GM12878 (cell line): ENCODE data around the gene PIGU. TPM values are rescaled to one million over a fixed set of nuclear protein-coding genes. Genes with fewer than 3 reads are reported as not detected.
A peak's percentile ranks its signal among the peaks of the same experiment; 100 is the strongest.

Experiments used
- ATAC-seq: fragments of 200-7000 bp; cut with Tn5 transposase; 3 replicates; pipeline ENCODE4 v1.9.1; 2020; ENCODE audit warnings: mild to moderate bottlenecking, moderate library complexity
- BruUV-seq: library from RNA; stranded (reverse); fragments of 400-500 nt; replicated peaks from 2 replicates; lab custom pipeline; 2021; lab: Mats Ljungman, UMichigan
- CTCF ChIA-PET: fragments of 300-600 bp; sonication (Branson Sonifier 250); formaldehyde crosslinking; extraction: SDS; loops from one replicate; lab custom pipeline; 2021; ENCODE audit warnings: inconsistent platforms; lab: Yijun Ruan, JAX
- POLR2A ChIA-PET: fragments of 350-600 bp; formaldehyde crosslinking; extraction: SDS; loops from one replicate; lab custom pipeline; 2021; ENCODE audit warnings: inconsistent platforms; lab: Charles Lee
- RAD21 ChIA-PET: fragments of 300-600 bp; sonication (Branson Sonifier 250); formaldehyde crosslinking; loops from one replicate; lab custom pipeline; 2023; ENCODE audit warnings: antibody characterized with exemption; ENCODE audit not compliant: unreplicated experiment; lab: Charles Lee
- SMC1A ChIA-PET: fragments of 300-600 bp; sonication (Branson Sonifier 250); formaldehyde crosslinking; loops from one replicate; lab custom pipeline; 2023; ENCODE audit not compliant: unreplicated experiment, uncharacterized antibody; lab: Charles Lee
- DNase-seq: peaks from one replicate; pipeline ENCODE4 v3.0.0-alpha.2; 2011; ENCODE audit warnings: low read depth, low spot score
- FAIRE-seq: peaks from 3 replicates; lab custom pipeline; 2011; peaks lifted over from hg19 to GRCh38; lab: Jason Lieb, UNC
- H2AFZ ChIP-seq: 2 replicates; pipeline ENCODE4 v1.6.0; 2011; ENCODE audit warnings: low read depth, low read length, control low read depth; ENCODE audit not compliant: control insufficient read depth
- H3K27ac ChIP-seq: 2 replicates; pipeline ENCODE4 v1.5.1; 2011; ENCODE audit warnings: control low read depth; ENCODE audit not compliant: control insufficient read depth, insufficient read depth
- H3K27me3 ChIP-seq, 2 experiments: replicated peaks in 1 of 2; 2 replicates each; pipeline versions ENCODE4 v1.6.0 to v1.6.1; 2011; ENCODE audit warnings: low read length in 1 of 2; ENCODE audit not compliant: control insufficient read depth in 2 of 2, insufficient read depth in 2 of 2
- H3K36me3 ChIP-seq, 2 experiments: 2 replicates each; pipeline ENCODE4 v1.5.1; 2011; ENCODE audit warnings: low read length in 1 of 2; ENCODE audit not compliant: control insufficient read depth in 2 of 2, insufficient read depth in 2 of 2
- H3K4me1 ChIP-seq: 2 replicates; pipeline ENCODE4 v1.6.1; 2011; ENCODE audit warnings: mild to moderate bottlenecking, low read length, moderate library complexity, mixed read lengths; ENCODE audit not compliant: control insufficient read depth, insufficient read depth
- H3K4me2 ChIP-seq: 2 replicates; pipeline ENCODE4 v1.6.0; 2011; ENCODE audit warnings: control low read depth; ENCODE audit not compliant: control insufficient read depth, insufficient read depth
- H3K4me3 ChIP-seq: fragments of 200-600 bp; sonication (generic); 2 replicates; pipeline ENCODE4 v1.5.1; 2016
- H3K79me2 ChIP-seq: 2 replicates; pipeline ENCODE4 v1.6.0; 2011; ENCODE audit warnings: low read length; ENCODE audit not compliant: control insufficient read depth, insufficient read depth
- H3K9ac ChIP-seq: 2 replicates; pipeline ENCODE4 v1.8.0; 2011; ENCODE audit warnings: low read length, control low read depth, mixed read lengths; ENCODE audit not compliant: control insufficient read depth, insufficient read depth
- H3K9me3 ChIP-seq: replicated peaks from 3 replicates; pipeline ENCODE4 v1.5.1; 2011; ENCODE audit warnings: mild to moderate bottlenecking, low read length; ENCODE audit not compliant: control insufficient read depth, insufficient read depth
- H4K20me1 ChIP-seq: 2 replicates; pipeline ENCODE4 v1.6.0; 2011; ENCODE audit not compliant: control insufficient read depth, insufficient read depth
- KLF5 ChIP-seq: fragments of 450-650 bp; IDR thresholded peaks from 2 replicates; pipeline ENCODE4 v1.6.1; 2014; ENCODE audit warnings: mild to moderate bottlenecking; ENCODE audit not compliant: partially characterized antibody
- NR2C2 ChIP-seq: IDR thresholded peaks from 2 replicates; pipeline ENCODE4 v1.6.1; 2011; ENCODE audit warnings: borderline replicate concordance, low read depth; ENCODE audit not compliant: control insufficient read depth, insufficient read length
- RAD21 ChIP-seq: IDR thresholded peaks from 2 replicates; pipeline ENCODE4 v1.6.1; 2011; ENCODE audit warnings: mild to moderate bottlenecking, low read depth, low read length, moderate library complexity; ENCODE audit not compliant: insufficient read depth
- RFX5 ChIP-seq: IDR thresholded peaks from 2 replicates; pipeline ENCODE4 v1.6.1; 2011; ENCODE audit warnings: low read depth, low read length, improper control_type of control experiment
- SMC3 ChIP-seq: IDR thresholded peaks from 2 replicates; pipeline ENCODE4 v1.6.1; 2011; ENCODE audit warnings: low read length, improper control_type of control experiment, borderline replicate concordance
- ZNF207 ChIP-seq: fragments of 450-650 bp; IDR thresholded peaks from 2 replicates; pipeline ENCODE4 v1.6.1; 2014; ENCODE audit warnings: antibody characterized with exemption, mild to moderate bottlenecking, borderline replicate concordance
- WGBS: methylation state at CpG from one replicate; pipeline ENCODE4 v1.1.6; 2016; ENCODE audit warnings: low lambda C conversion rate; ENCODE audit not compliant: insufficient replicate concordance, insufficient coverage; ENCODE audit errors: missing lambda C conversion rate; 5-methylcytosine and 5-hydroxymethylcytosine counted together
- in situ Hi-C: fragments of 300-500 bp; cut with MboI; formaldehyde crosslinking; loops from 9 replicates; pipeline ENCODE4 v1.14.3; 2018; ENCODE audit warnings: mixed read lengths
- intact Hi-C: fragments of 100-400 bp; cut with micrococcal nuclease; formaldehyde crosslinking; loops from one replicate; pipeline ENCODE4 v1.14.2; 2022; ENCODE audit not compliant: unreplicated experiment
- polyA plus RNA-seq, 11 experiments: library from polyadenylated mRNA; depleted of rRNA in 4 of 11; unstranded in 6 of 11; stranded (reverse) in 5 of 11; fragments of >200 nt; fragmentation: Nextera tagmentation in 4 of 11; fragmentation: Illumina TruSeq in 1 of 11; extraction: Ambion mirVana in 4 of 11; extraction: Trizol in 1 of 11; gene quantifications; 1 replicate in 1 of 11; 2 replicates in 10 of 11; pipeline versions ENCODE4 v1.2.1 to v1.2.3, GENCODE V29; 2011 to 2016; ENCODE audit warnings: inconsistent platforms in 2 of 11, missing spikeins in 2 of 11, low read depth in 1 of 11
- total RNA-seq, 4 experiments: library from RNA; depleted of rRNA in 3 of 4; stranded (reverse); fragments of >200 nt in 3 of 4; fragmentation: Illumina TruSeq in 1 of 4; extraction: Trizol in 1 of 4; gene quantifications; 2 replicates each; pipeline versions ENCODE4 v1.2.1 to v1.2.3, GENCODE V29; 2013 to 2021
- TF ChIP-seq, protein P1 (sequence below), 3 experiments: IDR thresholded peaks in 2 of 3; conservative IDR thresholded peaks in 1 of 3; 2 replicates each; pipeline ENCODE4 v1.5.1; 2011; ENCODE audit warnings: low read depth in 3 of 3, low read length in 3 of 3, mild to moderate bottlenecking in 3 of 3, control low read depth in 2 of 3, moderate library complexity in 2 of 3, inconsistent platforms in 1 of 3, mixed read lengths in 1 of 3; ENCODE audit not compliant: control insufficient read depth in 2 of 3, insufficient read depth in 1 of 3; ENCODE audit errors: extremely low read depth in 1 of 3
- TF ChIP-seq, protein P2 (sequence below): fragments of 450-650 bp; IDR thresholded peaks from 2 replicates; pipeline ENCODE4 v1.6.1; 2017; ENCODE audit warnings: antibody characterized with exemption, mild to moderate bottlenecking, moderate library complexity

PIGU gene
- total and polyA plus RNA-seq, 10 of the 15 experiments (the other 5 are each of a cell fraction or from before 2014, with no cell fraction given): 4.1 to 88.2 (median 25.0) TPM

DNA sequence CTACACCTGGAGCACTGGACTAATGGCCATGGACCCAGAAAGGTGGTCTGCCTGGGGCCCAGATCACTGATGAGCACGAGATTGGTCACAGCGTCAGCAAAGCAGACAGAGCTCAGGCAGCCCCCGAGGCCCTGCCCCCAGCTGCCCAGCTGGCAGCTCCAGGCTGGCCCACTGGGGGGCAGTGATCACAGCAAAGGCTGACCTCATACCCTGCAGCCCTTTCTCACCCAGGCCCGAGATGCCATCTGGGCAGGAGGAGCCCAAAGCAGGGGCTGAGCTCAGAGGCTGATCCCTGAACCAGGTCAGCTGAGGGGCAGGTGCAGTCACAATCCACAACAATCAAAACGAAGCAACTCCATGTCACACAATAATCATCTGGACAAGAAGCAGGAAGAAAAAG is 114.3 kb downstream of the PIGU start:
- RAD21 ChIA-PET: interaction anchor here (0.6 to 2.4 kb wide), 4 partner anchors 81 to 250 kb away, joined by 3 to 12 read pairs (median 8); no protein-coding TSS in a partner anchor
- Histone ChIP-seq H3K4me1 (no peaks in the 10 kb centered on the region), H3K4me3 (no peak overlapping the region), H3K36me3 (peaks cover 0 to 2% of the 10 kb centered on the region in 2 experiments; a peak in 2 of 4 replicates), H3K9ac (no peak overlapping the region), H3K27ac (no peak overlapping the region), H2AFZ (no peak overlapping the region), H3K79me2 (no peaks in the 10 kb centered on the region), H4K20me1 (no peaks in the 10 kb centered on the region), H3K27me3 (no peaks in the 10 kb centered on the region), H3K4me2 (no peak overlapping the region), H3K9me3 (no peaks in the 10 kb centered on the region)
- BruUV-seq: no TSS peak
- peak; percentile 28; the same call in 1 of the 2 replicates for TF ChIP-seq RAD21
- no peak for TF ChIP-seq NR2C2
- TF ChIP-seq, protein P1, sequence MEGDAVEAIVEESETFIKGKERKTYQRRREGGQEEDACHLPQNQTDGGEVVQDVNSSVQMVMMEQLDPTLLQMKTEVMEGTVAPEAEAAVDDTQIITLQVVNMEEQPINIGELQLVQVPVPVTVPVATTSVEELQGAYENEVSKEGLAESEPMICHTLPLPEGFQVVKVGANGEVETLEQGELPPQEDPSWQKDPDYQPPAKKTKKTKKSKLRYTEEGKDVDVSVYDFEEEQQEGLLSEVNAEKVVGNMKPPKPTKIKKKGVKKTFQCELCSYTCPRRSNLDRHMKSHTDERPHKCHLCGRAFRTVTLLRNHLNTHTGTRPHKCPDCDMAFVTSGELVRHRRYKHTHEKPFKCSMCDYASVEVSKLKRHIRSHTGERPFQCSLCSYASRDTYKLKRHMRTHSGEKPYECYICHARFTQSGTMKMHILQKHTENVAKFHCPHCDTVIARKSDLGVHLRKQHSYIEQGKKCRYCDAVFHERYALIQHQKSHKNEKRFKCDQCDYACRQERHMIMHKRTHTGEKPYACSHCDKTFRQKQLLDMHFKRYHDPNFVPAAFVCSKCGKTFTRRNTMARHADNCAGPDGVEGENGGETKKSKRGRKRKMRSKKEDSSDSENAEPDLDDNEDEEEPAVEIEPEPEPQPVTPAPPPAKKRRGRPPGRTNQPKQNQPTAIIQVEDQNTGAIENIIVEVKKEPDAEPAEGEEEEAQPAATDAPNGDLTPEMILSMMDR (IDR thresholded peaks at IDR 0.05 in 2 of 3, conservative IDR thresholded peaks at IDR 0.05 in 1 of 3; ENCODE audit: control insufficient read depth in 2 of 3, extremely low read depth in 1 of 3, insufficient read depth in 1 of 3, low read depth in 3 of 3, low read length in 3 of 3): peak; percentile 16 to 51 (median 36); a peak in 5 of 6 replicates
- peak; percentile 30; the same call in 1 of the 2 replicates for TF ChIP-seq SMC3
- TF ChIP-seq, protein P2, sequence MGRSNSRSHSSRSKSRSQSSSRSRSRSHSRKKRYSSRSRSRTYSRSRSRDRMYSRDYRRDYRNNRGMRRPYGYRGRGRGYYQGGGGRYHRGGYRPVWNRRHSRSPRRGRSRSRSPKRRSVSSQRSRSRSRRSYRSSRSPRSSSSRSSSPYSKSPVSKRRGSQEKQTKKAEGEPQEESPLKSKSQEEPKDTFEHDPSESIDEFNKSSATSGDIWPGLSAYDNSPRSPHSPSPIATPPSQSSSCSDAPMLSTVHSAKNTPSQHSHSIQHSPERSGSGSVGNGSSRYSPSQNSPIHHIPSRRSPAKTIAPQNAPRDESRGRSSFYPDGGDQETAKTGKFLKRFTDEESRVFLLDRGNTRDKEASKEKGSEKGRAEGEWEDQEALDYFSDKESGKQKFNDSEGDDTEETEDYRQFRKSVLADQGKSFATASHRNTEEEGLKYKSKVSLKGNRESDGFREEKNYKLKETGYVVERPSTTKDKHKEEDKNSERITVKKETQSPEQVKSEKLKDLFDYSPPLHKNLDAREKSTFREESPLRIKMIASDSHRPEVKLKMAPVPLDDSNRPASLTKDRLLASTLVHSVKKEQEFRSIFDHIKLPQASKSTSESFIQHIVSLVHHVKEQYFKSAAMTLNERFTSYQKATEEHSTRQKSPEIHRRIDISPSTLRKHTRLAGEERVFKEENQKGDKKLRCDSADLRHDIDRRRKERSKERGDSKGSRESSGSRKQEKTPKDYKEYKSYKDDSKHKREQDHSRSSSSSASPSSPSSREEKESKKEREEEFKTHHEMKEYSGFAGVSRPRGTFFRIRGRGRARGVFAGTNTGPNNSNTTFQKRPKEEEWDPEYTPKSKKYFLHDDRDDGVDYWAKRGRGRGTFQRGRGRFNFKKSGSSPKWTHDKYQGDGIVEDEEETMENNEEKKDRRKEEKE: no peak
- TF ChIP-seq ZNF207: no peak
- TF ChIP-seq KLF5: no peak
- no peak for TF ChIP-seq RFX5
- ATAC-seq (peak; percentile 61), FAIRE-seq (no peak), DNase-seq (no peak)
- SMC1A ChIA-PET: interaction anchor here (0.8 to 3.3 kb wide), 5 partner anchors 84 to 207 kb away, joined by 3 to 16 read pairs (median 3); no protein-coding TSS in a partner anchor
- WGBS: 68% methylated on average over 5 of the region's 5 CpGs
- intact Hi-C loops: no loop called here
- CTCF ChIA-PET: interaction anchor here (0.6 to 4.0 kb wide), 11 partner anchors 24 to 234 kb away, joined by 3 to 29 read pairs (median 4); partner anchors contain the start of gene TP53INP2
- POLR2A ChIA-PET: no interaction called here
- in situ Hi-C loops: no loop called here
